ENCODE measurements around the gene TRIOBP. TPM values are rescaled to one million over a fixed set of nuclear protein-coding genes. Genes with fewer than 3 reads are reported as not detected.

The TRIOBP gene
- total RNA-seq, 2 donors from 2014 or later: 74.7 to 82.2 TPM

GRCh38 chr22:37804352-37804880 lies 107.6 kb downstream of the TRIOBP start:
- Histone ChIP-seq H3K4me1 (ENCODE audit: control insufficient read depth, insufficient read depth, low read length) (peaks cover 3% of the 10 kb centered on the region), H3K36me3 (ENCODE audit: control insufficient read depth, insufficient read depth, low read length) (no peaks in the 10 kb centered on the region), H3K27ac (ENCODE audit: low read depth, low read length) (peak overlapping the region; percentile 88), H3K4me3 (ENCODE audit: low read length) (peak overlapping the region; percentile 88), H3K27me3 (ENCODE audit: control insufficient read depth, insufficient read depth, low read length, poor library complexity, severe bottlenecking) (no peaks in the 10 kb centered on the region), H3K9ac (ENCODE audit: extremely low read depth, low read length, poor library complexity, severe bottlenecking) (peak overlapping the region; percentile 47), H3K9me3 (ENCODE audit: control insufficient read depth, low read length) (no peaks in the 10 kb centered on the region)
- TF ChIP-seq CTCF (conservative IDR thresholded peaks at IDR 0.05): no peak
- H3K4me1 Mint-ChIP-seq: peaks cover 29% of the 10 kb centered on the region
- no peaks in the 10 kb centered on the region for H3K36me3 Mint-ChIP-seq (ENCODE audit: low read depth)
- H3K27me3 Mint-ChIP-seq (ENCODE audit: insufficient read depth): peaks cover 26% of the 10 kb centered on the region
- H3K27ac Mint-ChIP-seq: peak overlapping the region; percentile 94
- DNase-seq: no peak
- H3K9me3 Mint-ChIP-seq: no peaks in the 10 kb centered on the region
- WGBS, 2 experiments (ENCODE audit: insufficient coverage in 1 of 2, insufficient read length in 1 of 2): 13% methylated on average over 12 to 29 of the region's 29 CpGs
- peak overlapping the region; percentile 68 for H3K4me3 Mint-ChIP-seq

DNA sequence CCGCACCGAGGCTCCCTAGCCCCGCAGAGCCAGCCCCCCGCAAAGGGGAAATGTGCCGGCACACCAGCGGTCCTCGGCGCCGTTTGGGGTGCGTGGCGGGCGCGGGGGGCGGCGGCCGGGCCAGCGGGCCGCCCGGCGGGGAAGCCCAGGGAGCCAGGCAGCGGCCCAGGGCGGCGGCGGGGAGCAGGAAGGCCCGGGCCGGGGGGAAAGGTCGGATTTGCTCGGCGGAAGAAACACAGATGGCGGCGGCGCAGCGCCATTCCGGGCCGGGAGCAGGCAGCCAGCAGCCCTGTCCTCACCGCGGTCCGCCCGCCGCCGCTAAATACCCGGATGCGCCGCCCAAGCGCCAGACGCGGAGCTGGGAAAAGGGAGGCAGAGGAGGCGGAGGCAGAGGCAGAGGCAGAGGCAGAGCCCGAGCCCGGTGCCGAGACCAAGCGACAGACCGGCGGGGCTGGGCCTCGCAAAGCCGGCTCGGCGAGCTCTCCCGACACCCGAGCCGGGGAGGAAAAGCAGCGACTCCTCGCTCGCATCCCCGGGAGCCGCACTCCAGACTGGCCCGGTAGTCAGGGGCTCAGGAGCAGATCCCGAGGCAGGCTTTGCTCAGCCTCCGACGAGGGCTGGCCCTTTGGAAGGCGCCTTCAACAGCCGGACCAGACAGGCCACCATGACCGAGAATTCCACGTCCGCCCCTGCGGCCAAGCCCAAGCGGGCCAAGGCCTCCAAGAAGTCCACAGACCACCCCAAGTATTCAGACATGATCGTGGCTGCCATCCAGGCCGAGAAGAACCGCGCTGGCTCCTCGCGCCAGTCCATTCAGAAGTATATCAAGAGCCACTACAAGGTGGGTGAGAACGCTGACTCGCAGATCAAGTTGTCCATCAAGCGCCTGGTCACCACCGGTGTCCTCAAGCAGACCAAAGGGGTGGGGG lies 108.3 kb downstream of the TRIOBP start:
- Mint-ChIP-seq H3K4me1 (peaks cover 29% of the 10 kb centered on the region), H3K27ac (peak overlapping the region; percentile 93), H3K4me3 (peak overlapping the region; percentile 68), H3K27me3 (ENCODE audit: insufficient read depth) (peaks cover 24% of the 10 kb centered on the region), H3K9me3 (no peaks in the 10 kb centered on the region), H3K36me3 (ENCODE audit: low read depth) (no peaks in the 10 kb centered on the region)
- TF ChIP-seq CTCF (conservative IDR thresholded peaks at IDR 0.05): no peak
- H3K9me3 ChIP-seq (ENCODE audit: control insufficient read depth, low read length): no peaks in the 10 kb centered on the region
- peak overlapping the region; percentile 38 for H3K27ac ChIP-seq (ENCODE audit: low read depth, low read length)
- H3K36me3 ChIP-seq (ENCODE audit: control insufficient read depth, insufficient read depth, low read length): no peaks in the 10 kb centered on the region
- DNase-seq: peak; percentile 96
- H3K4me1 ChIP-seq (ENCODE audit: control insufficient read depth, insufficient read depth, low read length): peaks cover 3% of the 10 kb centered on the region
- 16 to 24% methylated on average over 54 to 87 of the region's 87 CpGs for WGBS, 2 experiments (ENCODE audit: insufficient coverage in 1 of 2, insufficient read length in 1 of 2)
- H3K27me3 ChIP-seq (ENCODE audit: control insufficient read depth, insufficient read depth, low read length, poor library complexity, severe bottlenecking): no peaks in the 10 kb centered on the region
- H3K4me3 ChIP-seq (ENCODE audit: low read length): peak overlapping the region; percentile 92
- H3K9ac ChIP-seq (ENCODE audit: extremely low read depth, low read length, poor library complexity, severe bottlenecking): peak overlapping the region; percentile 74

GRCh38 chr22:37805810-37806277 lies 109.0 kb downstream of the TRIOBP start:
- Histone ChIP-seq H3K36me3 (ENCODE audit: control insufficient read depth, insufficient read depth, low read length) (no peaks in the 10 kb centered on the region), H3K9ac (ENCODE audit: extremely low read depth, low read length, poor library complexity, severe bottlenecking) (peak overlapping the region; percentile 74), H3K27ac (ENCODE audit: low read depth, low read length) (no peak overlapping the region), H3K4me3 (ENCODE audit: low read length) (peak overlapping the region; percentile 92), H3K27me3 (ENCODE audit: control insufficient read depth, insufficient read depth, low read length, poor library complexity, severe bottlenecking) (no peaks in the 10 kb centered on the region), H3K4me1 (ENCODE audit: control insufficient read depth, insufficient read depth, low read length) (peaks cover 3% of the 10 kb centered on the region), H3K9me3 (ENCODE audit: control insufficient read depth, low read length) (no peaks in the 10 kb centered on the region)
- peaks cover 20% of the 10 kb centered on the region for H3K27me3 Mint-ChIP-seq (ENCODE audit: insufficient read depth)
- TF ChIP-seq CTCF (conservative IDR thresholded peaks at IDR 0.05): no peak
- WGBS, 2 experiments (ENCODE audit: insufficient coverage in 1 of 2, insufficient read length in 1 of 2): 93 to 95% methylated on average over 7 to 10 of the region's 10 CpGs
- H3K36me3 Mint-ChIP-seq (ENCODE audit: low read depth): no peaks in the 10 kb centered on the region
- H3K27ac Mint-ChIP-seq: peak overlapping the region; percentile 93
- H3K4me1 Mint-ChIP-seq: peaks cover 29% of the 10 kb centered on the region
- no peaks in the 10 kb centered on the region for H3K9me3 Mint-ChIP-seq
- DNase-seq: no peak
- peak overlapping the region; percentile 68 for H3K4me3 Mint-ChIP-seq

All from endodermal cell (in vitro differentiated cells).